ACC112 (cell line): ENCODE results near the gene TMEM81.

Experiments used
- H2AFZ ChIP-seq: fragments of 200-600 bp; sonication (generic); one replicate; pipeline ENCODE4 v1.6.0; 2017; ENCODE audit warnings: antibody characterized with exemption, low read length; ENCODE audit not compliant: unreplicated experiment
- H3K27ac ChIP-seq: fragments of 200-600 bp; sonication (generic); 2 replicates; pipeline ENCODE4 v1.5.1; 2014; ENCODE audit warnings: low read depth, mild to moderate bottlenecking, antibody characterized with exemption, low read length, moderate library complexity
- H3K27me3 ChIP-seq: fragments of 200-600 bp; sonication (generic); 2 replicates; pipeline ENCODE4 v1.6.1; 2014; ENCODE audit warnings: mild to moderate bottlenecking, antibody characterized with exemption, low read length, moderate library complexity, mixed read lengths; ENCODE audit not compliant: insufficient read depth
- H3K36me3 ChIP-seq: fragments of 200-600 bp; sonication (generic); 2 replicates; pipeline ENCODE4 v1.6.1; 2016; ENCODE audit warnings: mild to moderate bottlenecking, antibody characterized with exemption, low read length, moderate library complexity, mixed read lengths; ENCODE audit not compliant: insufficient read depth
- H3K4me1 ChIP-seq: fragments of 200-600 bp; sonication (generic); one replicate; pipeline ENCODE4 v1.6.1; 2016; ENCODE audit warnings: low read length, mixed read lengths; ENCODE audit not compliant: insufficient read depth, unreplicated experiment, control insufficient read depth
- H3K4me3 ChIP-seq: fragments of 200-600 bp; sonication (generic); 2 replicates; pipeline ENCODE4 v1.5.1; 2014; ENCODE audit warnings: mild to moderate bottlenecking, low read depth, low read length
- H3K79me2 ChIP-seq: fragments of 200-600 bp; sonication (generic); one replicate; pipeline ENCODE4 v1.6.0; 2016; ENCODE audit warnings: low read length; ENCODE audit not compliant: control insufficient read depth, unreplicated experiment, insufficient read depth

The TMEM81 gene

GRCh38 chr1:205061665-205062069 lies 22.6 kb downstream of the TMEM81 start:
- Histone ChIP-seq H3K27me3 (no peaks in the 10 kb centered on the region), H3K79me2 (no peaks in the 10 kb centered on the region), H3K4me3 (no peak overlapping the region), H3K36me3 (no peaks in the 10 kb centered on the region), H2AFZ (no peak overlapping the region), H3K4me1 (no peaks in the 10 kb centered on the region), H3K27ac (no peak overlapping the region)

DNA sequence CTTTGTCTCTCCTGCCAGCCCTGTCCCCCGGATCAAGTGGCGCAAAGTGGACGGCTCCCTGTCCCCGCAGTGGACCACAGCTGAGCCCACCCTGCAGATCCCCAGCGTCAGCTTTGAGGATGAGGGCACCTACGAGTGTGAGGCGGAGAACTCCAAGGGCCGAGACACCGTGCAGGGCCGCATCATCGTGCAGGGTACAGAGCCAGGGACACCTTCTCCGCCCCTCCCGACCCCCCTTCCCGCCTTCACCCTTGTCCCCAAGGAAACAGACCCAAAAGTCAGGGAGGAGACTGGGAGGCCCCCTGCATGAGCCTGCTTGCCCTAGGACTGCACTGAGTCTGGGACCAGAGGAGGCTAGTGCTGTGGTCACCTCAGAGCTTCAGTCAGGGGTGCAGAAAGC lies 23.0 kb downstream of the TMEM81 start:
- H3K4me3 ChIP-seq: no peak overlapping the region
- no peaks in the 10 kb centered on the region for H3K79me2 ChIP-seq
- H2AFZ ChIP-seq: no peak overlapping the region
- no peaks in the 10 kb centered on the region for H3K36me3 ChIP-seq
- H3K27ac ChIP-seq: no peak overlapping the region
- no peaks in the 10 kb centered on the region for H3K27me3 ChIP-seq
- H3K4me1 ChIP-seq: no peaks in the 10 kb centered on the region

- no peak overlapping the region for H3K27ac ChIP-seq
These were observed 23.5 kb downstream of the TMEM81 start for GRCh38 chr1:205060746-205061145.

GRCh38 chr1:205059660-205060059 lies 24.6 kb downstream of the TMEM81 start:
- no peaks in the 10 kb centered on the region for H3K79me2 ChIP-seq
- H3K36me3 ChIP-seq: no peaks in the 10 kb centered on the region
- no peak overlapping the region for H3K27ac ChIP-seq
- no peak overlapping the region for H2AFZ ChIP-seq
- no peaks in the 10 kb centered on the region for H3K4me1 ChIP-seq
- no peak overlapping the region for H3K4me3 ChIP-seq
- H3K27me3 ChIP-seq: 0 out of 2 replicates have a peak, but pooled peaks cover 1% of the 10 kb centered on the region

More at GRCh38 chr1:205060746-205061145, 23.5 kb downstream of the TMEM81 start:
- H3K79me2 ChIP-seq: no peaks in the 10 kb centered on the region
- no peaks in the 10 kb centered on the region for H3K4me1 ChIP-seq
- H3K27me3 ChIP-seq: no peaks in the 10 kb centered on the region
- H2AFZ ChIP-seq: no peak overlapping the region
- H3K36me3 ChIP-seq: no peaks in the 10 kb centered on the region
- no peak overlapping the region for H3K4me3 ChIP-seq

- Histone ChIP-seq H3K27ac (no peak overlapping the region), H3K4me1 (no peaks in the 10 kb centered on the region), H3K4me3 (no peak overlapping the region), H3K36me3 (no peaks in the 10 kb centered on the region), H3K79me2 (no peaks in the 10 kb centered on the region), H2AFZ (no peak overlapping the region), H3K27me3 (0 out of 2 replicates have a peak, but pooled peaks cover 5% of the 10 kb centered on the region)
These were observed 25.4 kb downstream of the TMEM81 start for GRCh38 chr1:205058853-205059252.

DNA sequence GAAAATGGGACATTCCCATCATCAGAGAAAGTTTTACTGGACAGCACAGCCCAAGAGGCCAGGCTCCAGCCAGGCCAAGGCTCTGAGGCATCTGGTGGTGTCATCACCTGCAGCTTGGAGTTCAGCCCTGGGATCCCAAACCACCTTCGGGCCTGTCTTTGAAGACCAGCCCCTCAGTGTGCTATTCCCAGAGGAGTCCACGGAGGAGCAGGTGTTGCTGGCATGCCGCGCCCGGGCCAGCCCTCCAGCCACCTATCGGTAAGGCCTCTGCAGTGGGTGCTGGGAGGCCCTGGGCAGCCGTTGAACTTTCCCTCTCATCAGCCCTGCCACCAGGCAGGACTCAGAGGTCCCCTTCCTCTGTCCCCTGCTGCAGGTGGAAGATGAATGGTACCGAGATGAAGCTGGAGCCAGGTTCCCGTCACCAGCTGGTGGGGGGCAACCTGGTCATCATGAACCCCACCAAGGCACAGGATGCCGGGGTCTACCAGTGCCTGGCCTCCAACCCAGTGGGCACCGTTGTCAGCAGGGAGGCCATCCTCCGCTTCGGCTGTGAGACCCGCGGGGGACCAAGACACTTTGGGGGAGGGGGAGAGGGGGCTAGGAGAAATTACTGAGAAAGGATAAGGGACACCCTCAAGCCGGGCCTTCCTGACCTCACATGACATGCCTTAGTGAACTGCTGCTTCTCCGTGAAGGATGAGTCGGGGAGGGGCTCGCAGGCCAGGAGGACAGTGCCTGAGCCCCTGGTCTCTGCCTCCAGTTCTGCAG lies 26.3 kb downstream of the TMEM81 start:
- Histone ChIP-seq H3K27ac (no peak overlapping the region), H3K4me3 (no peak overlapping the region), H3K36me3 (no peaks in the 10 kb centered on the region), H2AFZ (no peak overlapping the region), H3K79me2 (no peaks in the 10 kb centered on the region), H3K27me3 (peaks cover 13% of the 10 kb centered on the region), H3K4me1 (no peaks in the 10 kb centered on the region)

DNA sequence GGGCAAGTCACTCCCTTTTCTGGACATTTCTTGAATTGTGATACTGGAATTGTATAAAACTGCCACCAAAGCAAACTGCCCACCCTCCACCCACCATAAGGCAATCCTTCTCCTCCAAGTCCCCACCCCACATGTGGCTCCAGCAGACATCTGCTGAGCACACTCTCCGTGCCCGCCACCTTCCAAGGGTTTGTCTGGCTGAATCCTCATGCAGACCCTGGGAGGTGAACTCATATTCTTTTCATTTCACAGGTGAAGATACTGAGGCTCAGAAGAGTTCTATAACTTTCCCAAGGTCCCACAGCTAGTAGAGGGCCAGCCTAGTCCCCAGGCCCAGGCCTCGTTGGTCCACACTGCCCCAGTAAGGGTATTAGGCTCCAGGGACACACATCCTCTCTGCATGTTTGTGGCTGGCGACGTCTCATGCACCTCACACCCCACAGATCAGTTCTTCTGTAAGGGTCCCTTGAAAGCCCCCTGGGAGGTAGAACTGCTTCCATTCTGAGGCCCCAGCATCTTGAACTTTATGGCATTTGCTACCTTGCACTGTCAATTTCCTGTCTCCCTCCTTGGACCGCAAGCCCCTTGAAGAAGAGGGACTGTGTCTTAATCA lies 27.2 kb downstream of the TMEM81 start:
- H3K27me3 ChIP-seq: peaks cover 14% of the 10 kb centered on the region
- H3K36me3 ChIP-seq: no peaks in the 10 kb centered on the region
- no peak overlapping the region for H2AFZ ChIP-seq

GRCh38 chr1:205056188-205056611 lies 28.1 kb downstream of the TMEM81 start:
- no peak overlapping the region for H3K4me3 ChIP-seq
- H3K27ac ChIP-seq: no peak overlapping the region
- H3K79me2 ChIP-seq: no peaks in the 10 kb centered on the region
- no peaks in the 10 kb centered on the region for H3K4me1 ChIP-seq
- H3K27me3 ChIP-seq: peaks cover 14% of the 10 kb centered on the region
- H2AFZ ChIP-seq: no peak overlapping the region
- no peaks in the 10 kb centered on the region for H3K36me3 ChIP-seq

More for the DNA sequence above, 27.2 kb downstream of the TMEM81 start:
- no peak overlapping the region for H3K4me3 ChIP-seq
- no peaks in the 10 kb centered on the region for H3K79me2 ChIP-seq
- H3K4me1 ChIP-seq: no peaks in the 10 kb centered on the region
- H3K27ac ChIP-seq: no peak overlapping the region

DNA sequence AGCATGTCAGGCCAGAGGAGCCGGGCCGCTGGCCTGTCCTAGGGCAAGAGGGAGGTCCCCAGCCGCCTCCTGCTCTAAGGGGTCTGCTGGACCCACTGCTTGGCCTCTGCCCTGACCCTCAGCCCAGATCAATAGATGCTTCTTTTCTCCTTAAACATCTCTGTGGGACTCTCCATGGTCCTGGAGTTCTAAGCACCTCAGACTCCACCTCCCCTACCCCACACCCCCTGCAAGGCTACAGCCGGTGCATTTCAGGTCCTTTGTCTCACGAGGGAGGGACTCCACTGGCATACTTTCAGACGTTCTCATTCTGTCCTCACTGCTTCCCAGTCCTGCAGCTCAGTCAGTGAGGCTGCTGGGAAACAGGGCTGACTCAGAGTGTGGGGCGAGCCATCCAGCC lies 30.2 kb downstream of the TMEM81 start:
- H3K27ac ChIP-seq: no peak overlapping the region
- H3K4me3 ChIP-seq: no peak overlapping the region
- no peak overlapping the region for H2AFZ ChIP-seq
- H3K4me1 ChIP-seq: no peaks in the 10 kb centered on the region
- H3K79me2 ChIP-seq: no peaks in the 10 kb centered on the region
- peaks cover 15% of the 10 kb centered on the region for H3K27me3 ChIP-seq
- H3K36me3 ChIP-seq: no peaks in the 10 kb centered on the region

GRCh38 chr1:205053296-205053695 lies 31.0 kb downstream of the TMEM81 start:
- Histone ChIP-seq H3K36me3 (no peaks in the 10 kb centered on the region), H3K79me2 (no peaks in the 10 kb centered on the region), H2AFZ (no peak overlapping the region), H3K4me3 (no peak overlapping the region), H3K27me3 (peaks cover 20% of the 10 kb centered on the region), H3K27ac (no peak overlapping the region), H3K4me1 (no peaks in the 10 kb centered on the region)

DNA sequence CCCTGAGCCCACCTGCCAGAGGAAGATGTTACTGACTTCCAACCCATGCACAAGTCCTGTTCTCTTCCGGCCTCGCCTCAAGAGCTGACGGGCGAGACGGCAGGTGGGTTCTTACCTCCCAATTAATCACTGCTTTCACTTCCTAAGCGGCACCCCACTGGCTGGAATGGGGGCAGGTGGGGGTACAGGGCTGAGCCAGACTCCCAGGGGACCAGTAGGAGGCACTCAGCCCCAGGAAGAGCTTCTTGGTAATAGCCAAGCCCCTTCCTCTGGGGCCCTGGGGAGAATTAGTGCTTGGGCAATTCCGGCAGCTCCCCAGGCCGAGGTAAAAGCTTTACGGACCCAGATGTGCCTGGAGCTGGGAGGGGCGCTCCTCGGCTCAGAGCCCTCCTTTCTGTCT lies 31.6 kb downstream of the TMEM81 start:
- no peaks in the 10 kb centered on the region for H3K79me2 ChIP-seq
- H3K4me3 ChIP-seq: no peak overlapping the region
- H3K36me3 ChIP-seq: no peaks in the 10 kb centered on the region
- no peak overlapping the region for H2AFZ ChIP-seq
- peaks cover 26% of the 10 kb centered on the region for H3K27me3 ChIP-seq
- H3K4me1 ChIP-seq: no peaks in the 10 kb centered on the region
- no peak overlapping the region for H3K27ac ChIP-seq
